K562 (cell line): ENCODE results near the gene NARF. TPM values are rescaled to one million over a fixed set of nuclear protein-coding genes. Genes with fewer than 3 reads are reported as not detected.
A peak's percentile ranks its signal among the peaks of the same experiment; 100 is the strongest.

Source experiments
- BDP1 ChIP-seq: IDR thresholded peaks from 3 replicates; pipeline ENCODE4 v1.6.1; 2011; ENCODE audit not compliant: insufficient read length, insufficient read depth
- CBFA2T2 ChIP-seq: fragments of 450-650 bp; conservative IDR thresholded peaks from 2 replicates; pipeline ENCODE4 v1.6.1; 2017; ENCODE audit warnings: mild to moderate bottlenecking
- CLOCK ChIP-seq: fragments of 250-450 bp; sonication (Bioruptor Pico); IDR thresholded peaks from 2 replicates; pipeline ENCODE4 v1.4.0; 2020; ENCODE audit warnings: mild to moderate bottlenecking, moderate library complexity, borderline replicate concordance
- CSDE1 ChIP-seq, 2 experiments: fragments of 450-650 bp; IDR thresholded peaks; 2 replicates each; pipeline ENCODE4 v1.6.1; 2016; ENCODE audit warnings: mild to moderate bottlenecking in 1 of 2
- FOSL1 ChIP-seq: fragments of 200-800 bp; sonication (Bioruptor generic); conservative IDR thresholded peaks from 2 replicates; pipeline ENCODE4 v1.6.1; 2016; ENCODE audit warnings: missing genetic modification characterization, missing compliant biosample characterization
- HDAC8 ChIP-seq: fragments of 450-650 bp; IDR thresholded peaks from 2 replicates; pipeline ENCODE4 v1.6.1; 2016; ENCODE audit warnings: mild to moderate bottlenecking, missing genetic modification characterization, moderate library complexity, missing compliant biosample characterization
- ZBTB43 ChIP-seq: sonication (generic); formaldehyde crosslinking; IDR thresholded peaks from 2 replicates; pipeline ENCODE4 v1.8.0; 2023; ENCODE audit warnings: mild to moderate bottlenecking, missing genetic modification reagents
- ZFP36 ChIP-seq: fragments of 150-350 bp; IDR thresholded peaks from 2 replicates; pipeline ENCODE4 v1.6.1; 2018; ENCODE audit warnings: low read length, low read depth; ENCODE audit not compliant: partially characterized antibody
- ZNF175 ChIP-seq: fragments of 200-800 bp; sonication (Bioruptor generic); IDR thresholded peaks from 2 replicates; pipeline ENCODE4 v1.6.1; 2016; ENCODE audit warnings: low read depth, mild to moderate bottlenecking, missing genetic modification characterization, missing compliant biosample characterization
- ZNF277 ChIP-seq: fragments of 250-450 bp; sonication (Bioruptor Pico); IDR thresholded peaks from 2 replicates; pipeline ENCODE4 v1.8.0; 2022; ENCODE audit warnings: inconsistent platforms, mild to moderate bottlenecking, moderate library complexity, borderline replicate concordance
- polyA plus RNA-seq, 8 experiments: library from polyadenylated mRNA; depleted of rRNA in 4 of 8; stranded (reverse) in 5 of 8; unstranded in 3 of 8; fragments of >200 nt; fragmentation: Nextera tagmentation in 2 of 8; fragmentation: Illumina TruSeq in 1 of 8; extraction: Ambion mirVana in 2 of 8; extraction: Trizol in 1 of 8; gene quantifications; 2 replicates each; pipeline versions ENCODE4 v1.2.1 to v1.2.3, GENCODE V29; 2011 to 2014; ENCODE audit warnings: inconsistent platforms in 1 of 8, missing spikeins in 1 of 8
- total RNA-seq, 7 experiments: library from RNA; depleted of rRNA in 6 of 7; stranded (reverse); fragments of >200 nt in 6 of 7; fragmentation: Illumina TruSeq in 2 of 7; extraction: Trizol in 2 of 7; gene quantifications; 2 replicates each; pipeline versions ENCODE4 v1.2.1 to v1.2.3, GENCODE V29; 2011 to 2021; ENCODE audit warnings: low replicate concordance in 1 of 7
- TF ChIP-seq, protein P1 (sequence below), 3 experiments: fragments of 200-800 bp in 1 of 3; fragments of 250-450 bp in 1 of 3; fragments of 450-650 bp in 1 of 3; sonication (Bioruptor Pico) in 1 of 3; sonication (Bioruptor generic) in 1 of 3; formaldehyde crosslinking in 1 of 3; IDR thresholded peaks; 2 replicates each; pipeline versions ENCODE4 v1.6.1 to v1.8.0; 2016 to 2022; ENCODE audit warnings: mild to moderate bottlenecking in 2 of 3, missing genetic modification characterization in 2 of 3, missing compliant biosample characterization in 1 of 3, moderate library complexity in 1 of 3

The NARF gene
- total and polyA plus RNA-seq, 9 of the 15 experiments (the other 6 are each of a cell fraction or from before 2014, with no cell fraction given), result 60.4 to 423 (median 132) TPM

DNA sequence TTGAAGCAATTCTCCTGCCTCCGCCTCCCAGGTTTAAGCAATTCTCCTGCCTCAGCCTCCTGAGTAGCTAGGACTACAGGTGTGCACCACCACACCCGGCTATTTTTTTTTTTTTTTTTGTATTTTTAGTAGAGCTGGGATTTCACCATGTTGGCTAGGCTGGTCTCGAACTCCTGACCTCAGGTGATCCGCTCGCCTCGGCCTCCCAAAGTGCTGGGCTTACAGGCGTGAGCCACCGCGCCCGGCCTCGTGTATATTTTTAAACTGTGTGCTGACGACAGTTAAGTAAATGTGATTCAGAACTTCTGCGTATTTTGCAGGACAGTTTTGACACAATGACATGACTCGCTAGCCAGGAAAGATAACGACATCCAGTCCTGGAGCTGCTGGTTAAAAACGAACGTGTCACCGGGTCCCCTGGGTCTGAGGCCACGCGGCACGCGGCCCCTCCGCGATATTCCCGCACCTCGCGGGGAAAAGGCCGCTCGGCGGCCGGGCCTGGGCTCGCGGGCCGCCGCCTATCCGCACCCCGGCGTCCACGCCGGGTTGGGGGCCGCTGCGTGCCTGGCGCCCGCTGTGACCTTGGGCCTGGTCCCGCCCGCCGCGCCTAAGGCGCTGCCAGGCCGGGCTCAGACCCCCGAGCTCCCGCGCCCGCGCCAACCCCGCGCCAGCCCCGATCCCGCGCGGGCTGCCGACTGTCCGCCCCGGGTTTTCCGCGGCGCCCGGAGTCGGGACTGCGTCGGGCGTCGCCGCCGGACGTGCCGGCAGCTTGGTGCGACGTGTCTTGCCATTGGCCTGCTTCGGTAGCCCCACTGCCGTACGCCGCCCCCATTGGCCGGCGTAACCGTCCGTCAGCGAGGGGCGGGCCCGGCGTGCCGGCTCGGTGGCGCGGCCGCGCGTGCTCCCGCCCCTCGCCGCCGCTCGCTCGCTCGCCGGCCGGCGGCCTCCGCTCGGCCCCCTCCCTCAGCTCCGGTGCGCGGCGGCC lies 60.6 kb downstream of the NARF start, which contains the start of gene FOXK2 (continued):
- TF ChIP-seq CSDE1 (IDR thresholded peaks at IDR 0.05) (no peak), CBFA2T2 (no peak), ZFP36 (no peak), ZBTB43 (CRISPR knock-in tag) (0 out of 2 replicates have a peak, but pooled peaks have one; percentile 47), CLOCK (CRISPR knock-in tag) (no peak), BDP1 (no peak), HDAC8 (tag) (peak; percentile 91), ZNF277 (CRISPR knock-in tag) (no peak), ZNF175 (CRISPR knock-in tag) (no peak), FOSL1 (tag) (peak; percentile 74)
- TF ChIP-seq, protein P1, sequence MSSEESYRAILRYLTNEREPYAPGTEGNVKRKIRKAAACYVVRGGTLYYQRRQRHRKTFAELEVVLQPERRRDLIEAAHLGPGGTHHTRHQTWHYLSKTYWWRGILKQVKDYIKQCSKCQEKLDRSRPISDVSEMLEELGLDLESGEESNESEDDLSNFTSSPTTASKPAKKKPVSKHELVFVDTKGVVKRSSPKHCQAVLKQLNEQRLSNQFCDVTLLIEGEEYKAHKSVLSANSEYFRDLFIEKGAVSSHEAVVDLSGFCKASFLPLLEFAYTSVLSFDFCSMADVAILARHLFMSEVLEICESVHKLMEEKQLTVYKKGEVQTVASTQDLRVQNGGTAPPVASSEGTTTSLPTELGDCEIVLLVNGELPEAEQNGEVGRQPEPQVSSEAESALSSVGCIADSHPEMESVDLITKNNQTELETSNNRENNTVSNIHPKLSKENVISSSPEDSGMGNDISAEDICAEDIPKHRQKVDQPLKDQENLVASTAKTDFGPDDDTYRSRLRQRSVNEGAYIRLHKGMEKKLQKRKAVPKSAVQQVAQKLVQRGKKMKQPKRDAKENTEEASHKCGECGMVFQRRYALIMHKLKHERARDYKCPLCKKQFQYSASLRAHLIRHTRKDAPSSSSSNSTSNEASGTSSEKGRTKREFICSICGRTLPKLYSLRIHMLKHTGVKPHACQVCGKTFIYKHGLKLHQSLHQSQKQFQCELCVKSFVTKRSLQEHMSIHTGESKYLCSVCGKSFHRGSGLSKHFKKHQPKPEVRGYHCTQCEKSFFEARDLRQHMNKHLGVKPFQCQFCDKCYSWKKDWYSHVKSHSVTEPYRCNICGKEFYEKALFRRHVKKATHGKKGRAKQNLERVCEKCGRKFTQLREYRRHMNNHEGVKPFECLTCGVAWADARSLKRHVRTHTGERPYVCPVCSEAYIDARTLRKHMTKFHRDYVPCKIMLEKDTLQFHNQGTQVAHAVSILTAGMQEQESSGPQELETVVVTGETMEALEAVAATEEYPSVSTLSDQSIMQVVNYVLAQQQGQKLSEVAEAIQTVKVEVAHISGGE (CRISPR knock-in tag; IDR thresholded peaks at IDR 0.05), result no peak; a peak in 1 of 6 replicates
